Measurements from ENCODE around the gene CIAO3. TPM values are rescaled to one million over a fixed set of nuclear protein-coding genes. Genes with fewer than 3 reads are reported as not detected.

The CIAO3 gene
- total RNA-seq (10 to 100 TPM; 33.3 to 38.2 TPM), total RNA-seq (13.6 to 74.6 (median 41.8) reads per million in 172 experiments)
- polyA plus RNA-seq (2013, experiment 1 of 2) = 12.6 TPM
- polyA plus RNA-seq (2013, experiment 2 of 2) = 24.9 TPM

DNA sequence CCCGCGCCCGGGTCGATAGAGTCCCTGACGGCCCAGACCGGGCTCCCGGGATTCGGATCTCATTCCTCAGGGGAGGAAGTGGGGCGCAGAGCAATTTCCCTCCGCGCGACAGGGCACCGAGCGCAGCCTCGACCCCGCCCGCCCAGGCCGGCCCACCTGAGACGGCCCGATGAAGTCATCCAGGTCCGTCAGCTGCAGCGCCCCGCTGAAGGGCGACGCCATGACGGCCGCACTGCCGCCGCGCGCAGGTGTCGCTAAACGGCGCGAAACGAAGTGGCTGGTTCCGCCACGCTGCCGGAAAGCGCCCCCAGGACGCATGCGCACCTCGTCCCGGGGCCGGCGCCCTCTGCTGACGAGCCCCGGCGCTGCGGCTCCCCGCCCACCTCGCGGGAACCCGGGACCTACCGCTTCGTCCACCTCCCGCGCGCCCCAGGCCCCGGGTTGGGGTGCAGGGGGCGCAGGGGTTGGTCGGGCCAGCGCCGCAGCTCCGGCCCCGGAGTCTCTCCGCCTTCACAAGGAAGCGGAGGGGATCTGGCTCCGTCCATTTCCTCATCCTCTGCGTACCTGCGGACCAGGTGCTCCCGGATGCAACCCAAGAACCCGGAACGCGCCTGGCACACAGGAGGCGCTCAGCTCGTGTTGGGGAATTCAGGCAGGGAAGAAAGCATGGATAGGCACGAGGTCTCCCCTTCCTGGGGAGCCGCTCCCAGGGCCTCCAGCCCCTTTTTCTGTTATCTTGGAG is at the start of gene CIAO3:
Gene CIAO3 (minus strand): TSS at position 234 of the 742 bp plus-strand sequence. CDS start 12 bp downstream, at position 222.
- Mint-ChIP-seq H3K9me3 (no peaks in the 10 kb centered on the region), H3K4me3 (peak within 1 kb of the TSS; percentile 83), H3K36me3 (ENCODE audit: low read depth) (peaks cover 12% of the 10 kb centered on the region), H3K27me3 (no peaks in the 10 kb centered on the region), H3K27ac (peak within 1 kb of the TSS; percentile 62), H3K4me1 (ENCODE audit: low read depth) (no peaks in the 10 kb centered on the region)
- ATAC-seq (ENCODE audit: poor library complexity) (peak; percentile 94), DNase-seq (peak; percentile 83 to 96 (median 91))
- TF ChIP-seq, protein P1, sequence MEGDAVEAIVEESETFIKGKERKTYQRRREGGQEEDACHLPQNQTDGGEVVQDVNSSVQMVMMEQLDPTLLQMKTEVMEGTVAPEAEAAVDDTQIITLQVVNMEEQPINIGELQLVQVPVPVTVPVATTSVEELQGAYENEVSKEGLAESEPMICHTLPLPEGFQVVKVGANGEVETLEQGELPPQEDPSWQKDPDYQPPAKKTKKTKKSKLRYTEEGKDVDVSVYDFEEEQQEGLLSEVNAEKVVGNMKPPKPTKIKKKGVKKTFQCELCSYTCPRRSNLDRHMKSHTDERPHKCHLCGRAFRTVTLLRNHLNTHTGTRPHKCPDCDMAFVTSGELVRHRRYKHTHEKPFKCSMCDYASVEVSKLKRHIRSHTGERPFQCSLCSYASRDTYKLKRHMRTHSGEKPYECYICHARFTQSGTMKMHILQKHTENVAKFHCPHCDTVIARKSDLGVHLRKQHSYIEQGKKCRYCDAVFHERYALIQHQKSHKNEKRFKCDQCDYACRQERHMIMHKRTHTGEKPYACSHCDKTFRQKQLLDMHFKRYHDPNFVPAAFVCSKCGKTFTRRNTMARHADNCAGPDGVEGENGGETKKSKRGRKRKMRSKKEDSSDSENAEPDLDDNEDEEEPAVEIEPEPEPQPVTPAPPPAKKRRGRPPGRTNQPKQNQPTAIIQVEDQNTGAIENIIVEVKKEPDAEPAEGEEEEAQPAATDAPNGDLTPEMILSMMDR (IDR thresholded peaks at IDR 0.05) = peak; percentile 97
- H3K4me3 ChIP-seq (ENCODE audit: low read length) = peak within 1 kb of the TSS; percentile 88
- ChIA-PET POLR2A (interaction anchor here (0.8 to 1.7 kb wide), 6 partner anchors 13 to 47 kb away, joined by 3 to 7 read pairs (median 6); partner anchors contain the start of genes ANTKMT, CCDC78, CHTF18 and RPUSD1), CTCF (interaction anchor here (0.8 to 1.9 kb wide), 7 partner anchors 12 to 152 kb away, joined by 3 to 9 read pairs (median 8); partner anchors contain the start of genes ANTKMT, CHTF18, METRN and RPUSD1)
- intact Hi-C loops (cut with DNase I, micrococcal nuclease) = loop anchor here (1.0 kb wide), 3 partner anchors 30 to 66 kb away; partner anchors contain the start of genes CHTF18 (in 1 of the 2) and RPUSD1 (in 1 of the 2)
- peak within 1 kb of the TSS; percentile 64 to 73 for H3K27ac ChIP-seq (ENCODE audit: low read depth in 1 of 2, low read length in 2 of 2)
- peaks cover 27% of the 10 kb centered on the region for H3K36me3 ChIP-seq (ENCODE audit: insufficient read depth, low read length)
- no peaks in the 10 kb centered on the region for H3K9me3 ChIP-seq (ENCODE audit: control insufficient read depth in 1 of 2, insufficient read depth in 1 of 2, low read length in 2 of 2)
- H3K4me1 ChIP-seq (ENCODE audit: insufficient read depth, low read length) = peaks cover 20% of the 10 kb centered on the region
- H3K27me3 ChIP-seq (ENCODE audit: control insufficient read depth in 1 of 2, insufficient read depth in 2 of 2, low read length in 2 of 2) = no peaks in the 10 kb centered on the region

DNA sequence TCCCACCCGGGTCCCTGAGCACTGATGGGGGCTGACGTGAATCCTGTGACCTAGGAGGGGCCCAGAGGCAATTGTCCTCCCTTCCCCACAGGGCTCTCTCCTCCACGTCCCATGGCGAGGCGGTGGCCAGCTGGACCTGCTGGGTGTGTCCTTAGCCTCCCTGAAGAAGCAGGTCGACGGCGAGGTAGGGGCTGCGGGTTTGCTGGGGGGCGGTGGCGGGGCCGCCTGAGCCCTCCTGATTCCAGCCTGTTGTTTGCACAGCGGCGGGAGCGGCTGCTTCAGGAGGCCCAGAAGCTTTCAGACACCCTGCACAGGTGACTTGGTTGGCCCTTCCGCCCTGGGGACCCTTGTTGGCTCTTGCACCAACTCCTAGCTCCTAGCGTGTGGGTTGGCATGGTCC is 49.3 kb upstream of the CIAO3 start:
- no peak overlapping the region for H3K27ac ChIP-seq (ENCODE audit: low read depth in 1 of 2, low read length in 2 of 2)
- Mint-ChIP-seq H3K4me1 (ENCODE audit: low read depth) (no peaks in the 10 kb centered on the region), H3K36me3 (ENCODE audit: low read depth) (peaks cover 3% of the 10 kb centered on the region), H3K4me3 (peak overlapping the region; percentile 78), H3K27me3 (no peaks in the 10 kb centered on the region), H3K27ac (no peak overlapping the region), H3K9me3 (no peaks in the 10 kb centered on the region)
- H3K27me3 ChIP-seq (ENCODE audit: control insufficient read depth in 1 of 2, insufficient read depth in 2 of 2, low read length in 2 of 2) = no peaks in the 10 kb centered on the region
- ChIA-PET POLR2A (no interaction called here), CTCF (no interaction called here)
- H3K4me1 ChIP-seq (ENCODE audit: insufficient read depth, low read length) = peaks cover 34% of the 10 kb centered on the region
- no peak overlapping the region for H3K4me3 ChIP-seq (ENCODE audit: low read length)
- H3K9me3 ChIP-seq (ENCODE audit: control insufficient read depth in 1 of 2, insufficient read depth in 1 of 2, low read length in 2 of 2) = no peaks in the 10 kb centered on the region
- intact Hi-C loops (cut with DNase I, micrococcal nuclease) = no loop called here
- ATAC-seq (ENCODE audit: poor library complexity) (no peak), DNase-seq (no peak)
- peaks cover 10% of the 10 kb centered on the region for H3K36me3 ChIP-seq (ENCODE audit: insufficient read depth, low read length)
- TF ChIP-seq, protein P1 (IDR thresholded peaks at IDR 0.05) = no peak

DNA sequence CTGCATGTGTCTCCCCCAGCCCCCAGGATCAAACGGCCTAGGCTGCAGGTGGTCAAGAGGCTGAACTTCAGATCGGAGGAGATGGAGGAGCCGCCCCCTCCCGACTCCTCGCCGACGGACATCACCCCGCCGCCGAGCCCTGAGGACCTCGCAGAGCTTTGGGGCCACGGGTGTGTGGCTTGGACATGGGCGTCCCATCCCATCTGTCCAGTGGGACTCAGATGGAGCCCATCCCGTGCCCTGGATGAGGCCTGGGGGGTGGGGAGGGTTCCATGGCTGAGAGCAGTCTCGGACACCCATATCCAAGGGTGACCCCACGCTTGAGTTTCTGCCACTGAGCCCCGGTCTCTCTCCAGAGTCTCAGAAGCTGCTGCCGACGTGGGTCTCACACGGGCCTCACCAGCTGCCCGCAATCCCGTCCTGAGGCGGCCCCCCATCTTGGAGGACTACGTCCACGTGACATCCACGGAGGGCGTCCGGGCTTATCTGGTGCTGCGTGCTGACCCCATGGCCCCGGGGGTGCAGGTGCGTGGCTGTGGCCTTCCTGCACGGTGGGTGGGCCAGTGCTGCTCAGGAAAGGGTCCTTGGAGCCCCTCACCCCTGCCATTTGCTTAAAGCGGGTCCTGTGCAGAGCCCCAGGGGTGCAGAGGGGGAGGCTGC is 48.5 kb upstream of the CIAO3 start:
- Mint-ChIP-seq H3K4me1 (ENCODE audit: low read depth) (no peaks in the 10 kb centered on the region), H3K9me3 (no peaks in the 10 kb centered on the region), H3K27me3 (no peaks in the 10 kb centered on the region), H3K4me3 (peak overlapping the region; percentile 25), H3K27ac (no peak overlapping the region), H3K36me3 (ENCODE audit: low read depth) (peaks cover 6% of the 10 kb centered on the region)
- POLR2A ChIA-PET = interaction anchor here (1.1 to 1.8 kb wide), 4 partner anchors 14 to 262 kb away, joined by 3 to 14 read pairs (median 8); no protein-coding TSS in a partner anchor
- Histone ChIP-seq H3K27me3 (ENCODE audit: control insufficient read depth in 1 of 2, insufficient read depth in 2 of 2, low read length in 2 of 2) (no peaks in the 10 kb centered on the region), H3K36me3 (ENCODE audit: insufficient read depth, low read length) (peaks cover 10% of the 10 kb centered on the region), H3K4me3 (ENCODE audit: low read length) (peak overlapping the region; percentile 60), H3K9me3 (ENCODE audit: control insufficient read depth in 1 of 2, insufficient read depth in 1 of 2, low read length in 2 of 2) (no peaks in the 10 kb centered on the region), H3K4me1 (ENCODE audit: insufficient read depth, low read length) (peaks cover 34% of the 10 kb centered on the region), H3K27ac (ENCODE audit: low read depth in 1 of 2, low read length in 2 of 2) (no peak overlapping the region)
- CTCF ChIA-PET = interaction anchor here (1.0 to 2.7 kb wide), 2 partner anchors 48 to 77 kb away, joined by 3 to 8 read pairs; no protein-coding TSS in a partner anchor
- peak in 1 of 14 experiments; percentile 52 for DNase-seq
- TF ChIP-seq, protein P1 (IDR thresholded peaks at IDR 0.05) = no peak
- intact Hi-C loops (cut with DNase I, micrococcal nuclease) = loop anchor here in 1 of 2 experiments (1.0 kb wide), 1 partner anchor 18 kb away; no protein-coding TSS in a partner anchor
- ATAC-seq (ENCODE audit: poor library complexity) = no peak
